Neural progenitor cell (in vitro differentiated cells): ENCODE data around the gene CCDC110. TPM values are rescaled to one million over a fixed set of nuclear protein-coding genes. Genes with fewer than 3 reads are reported as not detected.

ENCODE experiments used
- DNase-seq: peaks from one replicate; pipeline ENCODE4 v3.0.0-alpha.2; 2016; ENCODE audit warnings: low spot score
- H2AFZ ChIP-seq: fragments of 200-600 bp; sonication (generic); replicated peaks from 2 replicates; pipeline ENCODE4 v1.6.1; 2016; ENCODE audit warnings: antibody characterized with exemption
- H3F3A ChIP-seq: fragments of 200-600 bp; sonication (generic); 2 replicates; pipeline ENCODE4 v1.6.1; 2016; ENCODE audit warnings: antibody characterized with exemption, low read depth
- H3K27ac ChIP-seq: fragments of 200-600 bp; sonication (generic); 2 replicates; pipeline ENCODE4 v1.5.1; 2016; ENCODE audit warnings: mild to moderate bottlenecking
- H3K27me3 ChIP-seq: fragments of 200-600 bp; sonication (generic); 2 replicates; pipeline ENCODE4 v1.6.1; 2016; ENCODE audit warnings: mild to moderate bottlenecking, moderate library complexity
- H3K36me3 ChIP-seq: fragments of 200-600 bp; sonication (generic); 2 replicates; pipeline ENCODE4 v1.5.1; 2016
- H3K4me1 ChIP-seq: fragments of 200-600 bp; sonication (generic); 2 replicates; pipeline ENCODE4 v1.6.1; 2016; ENCODE audit warnings: mixed run types
- H3K4me2 ChIP-seq: fragments of 200-600 bp; sonication (generic); 2 replicates; pipeline ENCODE4 v1.6.1; 2016
- H3K4me3 ChIP-seq: fragments of 200-600 bp; sonication (generic); 2 replicates; pipeline ENCODE4 v1.5.1; 2016
- H3K79me2 ChIP-seq: fragments of 200-600 bp; sonication (generic); 2 replicates; pipeline ENCODE4 v1.6.1; 2016; ENCODE audit warnings: low read depth
- H3K9ac ChIP-seq: fragments of 200-600 bp; sonication (generic); 2 replicates; pipeline ENCODE4 v1.6.1; 2016
- H3K9me3 ChIP-seq: fragments of 200-600 bp; sonication (generic); 2 replicates; pipeline ENCODE4 v1.5.1; 2016; ENCODE audit warnings: low read depth
- H4K20me1 ChIP-seq: fragments of 200-600 bp; sonication (generic); 2 replicates; pipeline ENCODE4 v1.6.1; 2016; ENCODE audit warnings: low read depth
- H3K27ac Mint-ChIP-seq: 3 replicates; pipeline ENCODE4 v1.8.0; 2021; ENCODE audit warnings: mixed read lengths
- H3K27me3 Mint-ChIP-seq: 2 replicates; pipeline ENCODE4 v1.8.0; 2022; ENCODE audit warnings: low read depth, mild to moderate bottlenecking, inconsistent platforms, moderate library complexity, mixed read lengths; ENCODE audit not compliant: insufficient read depth
- H3K36me3 Mint-ChIP-seq: 3 replicates; pipeline ENCODE4 v1.8.0; 2021; ENCODE audit warnings: mixed read lengths
- H3K4me1 Mint-ChIP-seq: 3 replicates; pipeline ENCODE4 v1.8.0; 2021; ENCODE audit warnings: mixed read lengths
- H3K4me3 Mint-ChIP-seq: 3 replicates; pipeline ENCODE4 v1.8.0; 2021; ENCODE audit warnings: mild to moderate bottlenecking, moderate library complexity, mixed read lengths
- H3K9me3 Mint-ChIP-seq: 3 replicates; pipeline ENCODE4 v1.8.0; 2020; ENCODE audit warnings: mixed read lengths
- CTCF ChIP-seq: fragments of 200-600 bp; sonication (generic); IDR thresholded peaks from 2 replicates; pipeline ENCODE4 v1.5.1; 2017; ENCODE audit warnings: antibody characterized with exemption, mild to moderate bottlenecking
- EZH2 ChIP-seq: fragments of 200-600 bp; sonication (generic); IDR thresholded peaks from 2 replicates; pipeline ENCODE4 v1.6.1; 2017; ENCODE audit warnings: antibody characterized with exemption, mild to moderate bottlenecking, moderate library complexity
- EZH2phosphoT487 ChIP-seq: fragments of 200-600 bp; sonication (generic); IDR thresholded peaks from 2 replicates; pipeline ENCODE4 v1.6.1; 2017; ENCODE audit warnings: antibody characterized with exemption
- total RNA-seq: library from RNA; depleted of rRNA; stranded (reverse); fragments of >200 nt; gene quantifications from 2 replicates; pipeline ENCODE4 v1.2.3, GENCODE V29; 2015; ENCODE audit warnings: low replicate concordance

Gene CCDC110
- total RNA-seq, 1 donor from 2014 or later = 2.0 TPM

GRCh38 chr4:185481401-185481800 lies 9.9 kb upstream of the CCDC110 start:
- H3K9me3 Mint-ChIP-seq = no peaks in the 10 kb centered on the region

GRCh38 chr4:185480016-185480732 lies 8.6 kb upstream of the CCDC110 start:
- no peak overlapping the region for H3K9ac ChIP-seq
- H3K27me3 ChIP-seq = no peaks in the 10 kb centered on the region
- Mint-ChIP-seq H3K36me3 (no peaks in the 10 kb centered on the region), H3K27me3 (no peaks in the 10 kb centered on the region), H3K4me3 (no peak overlapping the region), H3K4me1 (peaks cover 13% of the 10 kb centered on the region), H3K27ac (no peak overlapping the region), H3K9me3 (no peaks in the 10 kb centered on the region)
- H3K4me1 ChIP-seq = no peaks in the 10 kb centered on the region
- TF ChIP-seq CTCF (no peak), EZH2phosphoT487 (no peak), EZH2 (no peak)
- DNase-seq = no peak
- no peaks in the 10 kb centered on the region for H3K9me3 ChIP-seq
- H3K79me2 ChIP-seq = no peaks in the 10 kb centered on the region
- no peaks in the 10 kb centered on the region for H4K20me1 ChIP-seq
- no peaks in the 10 kb centered on the region for H3K36me3 ChIP-seq
- no peak overlapping the region for H3K27ac ChIP-seq
- H2AFZ ChIP-seq = peak overlapping the region; percentile 13
- H3K4me3 ChIP-seq = no peak overlapping the region
- H3K4me2 ChIP-seq = peak overlapping the region; percentile 2
- H3F3A ChIP-seq = no peaks in the 10 kb centered on the region

More at GRCh38 chr4:185481401-185481800, 9.9 kb upstream of the CCDC110 start:
- TF ChIP-seq EZH2phosphoT487 (no peak), CTCF (no peak), EZH2 (no peak)
- Histone ChIP-seq H3K27ac (no peak overlapping the region), H4K20me1 (no peaks in the 10 kb centered on the region), H3K27me3 (no peaks in the 10 kb centered on the region), H3K9ac (no peak overlapping the region), H2AFZ (no peak overlapping the region), H3K4me1 (no peaks in the 10 kb centered on the region), H3K36me3 (no peaks in the 10 kb centered on the region), H3K9me3 (no peaks in the 10 kb centered on the region), H3K4me2 (no peak overlapping the region), H3K79me2 (no peaks in the 10 kb centered on the region), H3K4me3 (no peak overlapping the region), H3F3A (no peaks in the 10 kb centered on the region)
- Mint-ChIP-seq H3K27ac (no peak overlapping the region), H3K4me1 (peaks cover 13% of the 10 kb centered on the region), H3K36me3 (no peaks in the 10 kb centered on the region), H3K27me3 (no peaks in the 10 kb centered on the region), H3K4me3 (no peak overlapping the region)
- no peak for DNase-seq

- H3K4me1 ChIP-seq = no peaks in the 10 kb centered on the region
Observed at GRCh38 chr4:185479507-185479971, 8.0 kb upstream of the CCDC110 start.

More at GRCh38 chr4:185479507-185479971, 8.0 kb upstream of the CCDC110 start:
- Mint-ChIP-seq H3K27me3 (no peaks in the 10 kb centered on the region), H3K27ac (no peak overlapping the region), H3K9me3 (no peaks in the 10 kb centered on the region), H3K36me3 (no peaks in the 10 kb centered on the region), H3K4me1 (peaks cover 13% of the 10 kb centered on the region), H3K4me3 (no peak overlapping the region)
- H3K79me2 ChIP-seq = no peaks in the 10 kb centered on the region
- H3F3A ChIP-seq = no peaks in the 10 kb centered on the region
- no peaks in the 10 kb centered on the region for H3K27me3 ChIP-seq
- H3K27ac ChIP-seq = no peak overlapping the region
- no peak overlapping the region for H2AFZ ChIP-seq
- no peaks in the 10 kb centered on the region for H4K20me1 ChIP-seq
- H3K9ac ChIP-seq = no peak overlapping the region
- no peaks in the 10 kb centered on the region for H3K9me3 ChIP-seq
- no peaks in the 10 kb centered on the region for H3K36me3 ChIP-seq
- no peak overlapping the region for H3K4me3 ChIP-seq
- no peak overlapping the region for H3K4me2 ChIP-seq
- TF ChIP-seq EZH2 = no peak
- TF ChIP-seq EZH2phosphoT487 = no peak
- no peak for TF ChIP-seq CTCF
- DNase-seq = no peak
